Psoas muscle (tissue), 8 donors: ENCODE measurements around the gene RFX2. TPM values are rescaled to one million over a fixed set of nuclear protein-coding genes. Genes with fewer than 3 reads are reported as not detected.

Experiments used
- ATAC-seq, 4 donors: fragments of 200-7000 bp; cut with Tn5 transposase; one replicate each; pipeline ENCODE4 v1.9.1; 2020; ENCODE audit warnings: moderate library complexity in 3 of 4, mild to moderate bottlenecking in 2 of 4
- DNase-seq, 2 donors: peaks; one replicate each; pipeline ENCODE4 v3.0.0-alpha.2; 2020
- H3K27ac ChIP-seq: fragments of 200-600 bp; one replicate; pipeline ENCODE4 v1.8.0; 2022
- H3K27me3 ChIP-seq, 3 donors: fragments of 200-600 bp in 1 of 3; one replicate each; pipeline versions ENCODE4 v1.6.1 to v1.8.0; 2013 to 2022; ENCODE audit warnings: low read length in 2 of 3, mild to moderate bottlenecking in 2 of 3, moderate library complexity in 1 of 3; ENCODE audit not compliant: insufficient read depth in 3 of 3
- H3K36me3 ChIP-seq, 2 donors: fragments of 200-600 bp in 1 of 2; one replicate each; pipeline versions ENCODE4 v1.6.1 to v1.8.0; 2013 to 2022; ENCODE audit warnings: low read depth in 1 of 2, mild to moderate bottlenecking in 1 of 2, moderate library complexity in 1 of 2; ENCODE audit not compliant: insufficient read depth in 1 of 2
- H3K4me1 ChIP-seq: fragments of 200-600 bp; one replicate; pipeline ENCODE4 v1.8.0; 2022
- H3K4me3 ChIP-seq: fragments of 200-600 bp; one replicate; pipeline ENCODE4 v1.8.0; 2022; ENCODE audit warnings: mild to moderate bottlenecking
- H3K9me3 ChIP-seq: fragments of 200-600 bp; one replicate; pipeline ENCODE4 v1.8.0; 2022
- CTCF ChIP-seq: fragments of 200-600 bp; IDR thresholded peaks from one replicate; pipeline ENCODE4 v1.8.0; 2022; ENCODE audit warnings: antibody characterized with exemption
- WGBS, 3 donors: extraction: QIAGEN DNeasy Blood & Tissue Kit; methylation state at CpG; one replicate each; pipeline versions ENCODE4 v1.1.6 to v1.1.7; 2013; 5-methylcytosine and 5-hydroxymethylcytosine counted together
- intact Hi-C, 2 donors: fragments of 100-400 bp; cut with DNase I; formaldehyde crosslinking; loops; one replicate each; pipeline versions ENCODE4 v1.11.0 to v1.14.2; 2022
- polyA plus RNA-seq, 3 donors: library from polyadenylated mRNA; stranded (reverse); fragments of 200-250 nt; gene quantifications; one replicate each; pipeline ENCODE4 v1.2.3, GENCODE V29; 2013
- total RNA-seq, 4 donors: library from RNA; stranded (reverse); fragmentation: NEBNext Ultra II Directional in 2 of 4; extraction: Animal tissue kit (Norgen Biotek cat#: 25700) in 2 of 4; gene quantifications; one replicate each; pipeline versions ENCODE4 v1.2.1 to v1.2.4, GENCODE V29; 2021 to 2023
- donor health status: healthy with polysubstance abuse.
- donor health status: DM: no; HTN: no; CAD: no; lungs with moderate emphysema.
- donor health status: Bipolar disorder and iron deficiency.
- donor health status: healthy.
- donor health status: DM: yes; HTN: yes; CAD: no.
- donor health status: DM: no; HTN: no; CAD: no.
- donor health status: DM: no; HTN: no; CAD: no.
- donor health status: DM: yes; HTN: yes; CAD: no.

Gene RFX2
- total and polyA plus RNA-seq, 7 donors: 0.58 to 2.1 (median 1.0) TPM

DNA sequence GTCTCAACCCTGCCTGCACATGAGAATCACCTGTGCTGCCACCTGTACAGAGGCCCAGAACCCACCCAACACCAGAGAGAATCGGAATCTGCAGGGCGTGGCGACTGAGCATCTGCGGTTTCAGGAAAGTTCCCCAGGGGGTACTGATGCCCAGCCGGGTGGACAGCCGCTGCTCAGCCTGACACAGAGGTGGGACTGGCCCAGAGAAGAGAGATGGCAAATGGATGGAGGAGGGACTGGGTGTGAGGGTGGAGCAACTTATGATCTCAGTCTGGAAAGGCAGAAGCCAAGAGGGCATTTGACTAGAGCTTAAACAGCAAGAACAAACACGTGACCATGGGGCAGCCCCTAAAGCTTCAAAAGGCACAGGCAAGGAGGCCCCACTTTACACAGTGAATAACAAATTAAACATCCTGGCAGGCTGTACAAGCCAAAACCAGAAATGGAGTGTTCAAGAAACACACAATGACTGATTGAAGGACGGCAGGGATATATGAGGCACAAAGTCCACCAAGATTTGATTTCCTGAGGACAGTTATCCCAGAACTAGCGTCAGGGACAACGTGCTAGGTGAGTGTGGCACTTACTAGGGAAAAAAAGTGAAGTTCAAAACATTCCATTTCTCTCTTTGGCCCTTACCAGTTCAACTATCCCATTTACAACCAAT, 135.4 kb downstream of the RFX2 start:
- H3K4me1 ChIP-seq: peaks cover 45% of the 10 kb centered on the region
- no peaks in the 10 kb centered on the region for H3K9me3 ChIP-seq
- H3K36me3 ChIP-seq: peaks cover 7 to 14% of the 10 kb centered on the region in 2 donors
- no peak overlapping the region for H3K27ac ChIP-seq
- WGBS, 3 donors: 69 to 78% (median 74%) methylated on average over 10 of the region's 10 CpGs
- intact Hi-C loops: loop anchor here in 1 of 2 donors (10.0 kb wide), 1 partner anchor 300 kb away; the partner anchor contains the start of gene MLLT1
- no peak for TF ChIP-seq CTCF
- H3K4me3 ChIP-seq: no peak overlapping the region
- H3K27me3 ChIP-seq: no peaks in the 10 kb centered on the region
- ATAC-seq (no peak), DNase-seq (no peak)

DNA sequence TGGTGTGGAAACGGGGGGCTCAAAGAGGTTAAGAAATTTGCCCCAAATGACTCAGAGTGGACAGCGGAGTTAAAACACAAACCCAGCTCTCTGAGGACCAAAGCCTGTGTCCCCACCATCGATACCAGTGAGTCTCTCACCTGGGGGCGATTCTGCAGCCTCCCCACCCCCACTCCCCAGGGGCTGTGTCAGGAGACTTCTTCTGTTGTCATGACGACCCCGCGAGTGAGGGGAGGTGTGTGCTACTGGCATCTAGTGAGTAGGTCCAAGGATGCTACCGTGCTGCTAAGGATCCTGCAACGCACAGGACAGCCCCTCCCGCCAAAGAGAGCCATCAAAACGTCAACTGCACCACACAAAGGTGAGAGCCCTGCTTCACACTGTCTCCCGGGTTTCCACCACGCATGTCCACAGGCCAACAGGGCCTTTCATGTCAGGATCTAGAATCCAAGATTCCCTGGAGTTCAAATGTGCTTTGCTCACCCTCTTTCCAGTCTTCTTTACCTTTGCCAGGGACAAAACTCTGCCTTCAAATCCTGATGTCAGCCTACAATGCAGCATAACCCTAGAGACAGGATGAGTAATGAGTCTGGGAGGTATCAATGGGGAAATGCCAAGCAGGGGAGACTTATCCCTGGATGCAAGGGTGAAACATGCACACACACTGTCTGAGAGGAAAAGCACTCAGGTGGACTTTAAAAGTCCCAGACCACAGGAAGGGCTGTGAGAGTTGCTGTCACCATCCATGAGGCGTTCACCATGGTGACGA, 136.2 kb downstream of the RFX2 start:
- Histone ChIP-seq H3K36me3 (peaks cover 7 to 14% of the 10 kb centered on the region in 2 donors), H3K9me3 (no peaks in the 10 kb centered on the region), H3K27me3 (no peaks in the 10 kb centered on the region), H3K4me1 (peaks cover 51% of the 10 kb centered on the region), H3K27ac (no peak overlapping the region), H3K4me3 (no peak overlapping the region)
- WGBS, 3 donors: 76 to 87% (median 77%) methylated on average over 15 of the region's 15 CpGs
- intact Hi-C loops: loop anchor here in 1 of 2 donors (10.0 kb wide), 1 partner anchor 301 kb away; the partner anchor contains the start of gene MLLT1
- ATAC-seq (no peak), DNase-seq (no peak)
- TF ChIP-seq CTCF: no peak

- Histone ChIP-seq H3K4me3 (no peak overlapping the region), H3K27me3 (no peaks in the 10 kb centered on the region), H3K27ac (no peak overlapping the region), H3K4me1 (peaks cover 52% of the 10 kb centered on the region), H3K9me3 (no peaks in the 10 kb centered on the region), H3K36me3 (peaks cover 7 to 14% of the 10 kb centered on the region in 2 donors)
- intact Hi-C loops: loop anchor here in 1 of 2 donors (10.0 kb wide), 1 partner anchor 301 kb away; the partner anchor contains the start of gene MLLT1
- 92 to 93% (median 92%) methylated on average over 5 of the region's 5 CpGs for WGBS, 3 donors
- TF ChIP-seq CTCF: no peak
- DNase-seq: no peak
- ATAC-seq: no peak
Observed at GRCh38 chr19:5973376-5973775, 136.9 kb downstream of the RFX2 start.

- DNase-seq: no peak
- peaks cover 63% of the 10 kb centered on the region for H3K4me1 ChIP-seq
- H3K27ac ChIP-seq: no peak overlapping the region
- intact Hi-C loops: loop anchor here in 1 of 2 donors (10.0 kb wide), 1 partner anchor 302 kb away; the partner anchor contains the start of gene MLLT1
- no peak overlapping the region for H3K4me3 ChIP-seq
- 73 to 82% (median 77%) methylated on average over 9 of the region's 9 CpGs for WGBS, 3 donors
- no peaks in the 10 kb centered on the region for H3K9me3 ChIP-seq
- H3K36me3 ChIP-seq: peaks cover 7 to 14% of the 10 kb centered on the region in 2 donors
- no peak for ATAC-seq
- no peak for TF ChIP-seq CTCF
- H3K27me3 ChIP-seq: no peaks in the 10 kb centered on the region
Observed at GRCh38 chr19:5972355-5972731, 138.0 kb downstream of the RFX2 start.
